K562 (cell line): ENCODE measurements around the gene BMAL2.

ENCODE experiments used
- BMI1 ChIP-seq: fragments of 150-350 bp; IDR thresholded peaks from 2 replicates; pipeline ENCODE4 v1.6.1; 2014; ENCODE audit warnings: low read length
- CREB1 ChIP-seq, 2 experiments: sonication (generic) in 1 of 2; formaldehyde crosslinking in 1 of 2; IDR thresholded peaks; 2 replicates each; pipeline versions ENCODE4 v1.6.1 to v1.8.0; 2012 to 2022; ENCODE audit warnings: inconsistent platforms in 1 of 2, mild to moderate bottlenecking in 1 of 2, missing genetic modification reagents in 1 of 2, moderate library complexity in 1 of 2
- EP300 ChIP-seq: IDR thresholded peaks from 2 replicates; pipeline ENCODE4 v1.6.1; 2012; ENCODE audit warnings: low read length, improper control_type of control experiment
- HDAC6 ChIP-seq: IDR thresholded peaks from 2 replicates; pipeline ENCODE4 v1.6.1; 2012; ENCODE audit warnings: low read depth, mild to moderate bottlenecking, control low read depth, inconsistent platforms, low read length, moderate library complexity
- U2AF1 ChIP-seq: fragments of 200-400 bp; formaldehyde crosslinking; optimal IDR thresholded peaks from 2 replicates; pipeline ENCODE3; 2017; ENCODE audit warnings: mild to moderate bottlenecking, low read depth, low read length, moderate library complexity
- ZNF589 ChIP-seq: fragments of 200-800 bp; sonication (Bioruptor generic); IDR thresholded peaks from 2 replicates; pipeline ENCODE4 v1.6.1; 2016; ENCODE audit warnings: low read depth, missing genetic modification characterization, missing compliant biosample characterization
- TF ChIP-seq, protein P1 (sequence below), 3 experiments: fragments of 200-800 bp in 1 of 3; fragments of 250-450 bp in 1 of 3; fragments of 450-650 bp in 1 of 3; sonication (Bioruptor Pico) in 1 of 3; sonication (Bioruptor generic) in 1 of 3; formaldehyde crosslinking in 1 of 3; IDR thresholded peaks; 2 replicates each; pipeline versions ENCODE4 v1.6.1 to v1.8.0; 2016 to 2022; ENCODE audit warnings: mild to moderate bottlenecking in 2 of 3, missing genetic modification characterization in 2 of 3, missing compliant biosample characterization in 1 of 3, moderate library complexity in 1 of 3

DNA sequence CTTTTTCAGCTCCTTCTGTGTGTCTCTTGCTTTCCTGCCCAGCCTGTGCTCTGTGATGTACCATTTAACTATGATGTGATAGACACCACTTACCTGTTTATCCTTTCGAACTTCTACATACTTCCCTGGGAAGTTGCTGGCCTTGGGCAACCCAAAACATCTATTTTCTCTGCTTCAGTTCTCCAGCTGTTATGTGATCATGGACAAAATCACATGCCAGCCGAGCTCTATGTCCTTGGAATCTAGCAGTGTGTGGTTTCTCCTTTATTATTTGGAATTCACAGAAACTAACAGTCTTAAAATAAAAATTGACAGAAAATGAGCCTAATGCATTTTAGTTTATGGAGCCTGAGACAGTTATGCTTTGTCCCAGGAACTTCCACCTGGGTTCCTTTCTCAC is 22.9 kb downstream of the BMAL2 start:
- no peak for TF ChIP-seq U2AF1
- TF ChIP-seq BMI1, result no peak
- no peak for TF ChIP-seq CREB1 (IDR thresholded peaks at IDR 0.05)
- no peak for TF ChIP-seq CREB1 (CRISPR knock-in tag; IDR thresholded peaks at IDR 0.05)
- TF ChIP-seq, protein P1, sequence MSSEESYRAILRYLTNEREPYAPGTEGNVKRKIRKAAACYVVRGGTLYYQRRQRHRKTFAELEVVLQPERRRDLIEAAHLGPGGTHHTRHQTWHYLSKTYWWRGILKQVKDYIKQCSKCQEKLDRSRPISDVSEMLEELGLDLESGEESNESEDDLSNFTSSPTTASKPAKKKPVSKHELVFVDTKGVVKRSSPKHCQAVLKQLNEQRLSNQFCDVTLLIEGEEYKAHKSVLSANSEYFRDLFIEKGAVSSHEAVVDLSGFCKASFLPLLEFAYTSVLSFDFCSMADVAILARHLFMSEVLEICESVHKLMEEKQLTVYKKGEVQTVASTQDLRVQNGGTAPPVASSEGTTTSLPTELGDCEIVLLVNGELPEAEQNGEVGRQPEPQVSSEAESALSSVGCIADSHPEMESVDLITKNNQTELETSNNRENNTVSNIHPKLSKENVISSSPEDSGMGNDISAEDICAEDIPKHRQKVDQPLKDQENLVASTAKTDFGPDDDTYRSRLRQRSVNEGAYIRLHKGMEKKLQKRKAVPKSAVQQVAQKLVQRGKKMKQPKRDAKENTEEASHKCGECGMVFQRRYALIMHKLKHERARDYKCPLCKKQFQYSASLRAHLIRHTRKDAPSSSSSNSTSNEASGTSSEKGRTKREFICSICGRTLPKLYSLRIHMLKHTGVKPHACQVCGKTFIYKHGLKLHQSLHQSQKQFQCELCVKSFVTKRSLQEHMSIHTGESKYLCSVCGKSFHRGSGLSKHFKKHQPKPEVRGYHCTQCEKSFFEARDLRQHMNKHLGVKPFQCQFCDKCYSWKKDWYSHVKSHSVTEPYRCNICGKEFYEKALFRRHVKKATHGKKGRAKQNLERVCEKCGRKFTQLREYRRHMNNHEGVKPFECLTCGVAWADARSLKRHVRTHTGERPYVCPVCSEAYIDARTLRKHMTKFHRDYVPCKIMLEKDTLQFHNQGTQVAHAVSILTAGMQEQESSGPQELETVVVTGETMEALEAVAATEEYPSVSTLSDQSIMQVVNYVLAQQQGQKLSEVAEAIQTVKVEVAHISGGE (CRISPR knock-in tag; IDR thresholded peaks at IDR 0.05), result no peak
- no peak for TF ChIP-seq HDAC6
- TF ChIP-seq EP300, result no peak
- TF ChIP-seq ZNF589, result no peak
